Activated naive CD8-positive, alpha-beta T cell treated with anti-CD3 and anti-CD28 coated beads, Interleukin-2, amount 10 ng/mL, durations not matched to agents 7 days and 5 days (primary cell): ENCODE results near the gene USE1. TPM values are rescaled to one million over a fixed set of nuclear protein-coding genes. Genes with fewer than 3 reads are reported as not detected.

Source experiments
- ATAC-seq: fragments of 150-1000 bp; cut with Tn5 transposase; one replicate; pipeline ENCODE4 v1.10.0; 2021; ENCODE audit warnings: low read depth, moderate library complexity
- POLR2A ChIA-PET: fragments of 350-600 bp; sonication (Branson Sonifier 250); formaldehyde crosslinking; loops from one replicate; lab custom pipeline; 2021; ENCODE audit warnings: antibody characterized with exemption; lab: Charles Lee
- DNase-seq: peaks from one replicate; pipeline ENCODE4 v3.0.0; 2021
- H3K27ac Mint-ChIP-seq: one replicate; pipeline ENCODE4 v1.8.0; 2022; ENCODE audit warnings: mild to moderate bottlenecking, mixed read lengths
- H3K27me3 Mint-ChIP-seq: one replicate; pipeline ENCODE4 v1.8.0; 2022; ENCODE audit warnings: mild to moderate bottlenecking, moderate library complexity, mixed read lengths
- H3K36me3 Mint-ChIP-seq: one replicate; pipeline ENCODE4 v1.8.0; 2021; ENCODE audit warnings: mild to moderate bottlenecking, mixed read lengths
- H3K4me1 Mint-ChIP-seq: one replicate; pipeline ENCODE4 v1.8.0; 2021; ENCODE audit warnings: mixed read lengths
- H3K4me3 Mint-ChIP-seq: one replicate; pipeline ENCODE4 v1.8.0; 2022; ENCODE audit warnings: mild to moderate bottlenecking, moderate library complexity, mixed read lengths
- H3K9me3 Mint-ChIP-seq: one replicate; pipeline ENCODE4 v1.8.0; 2021; ENCODE audit warnings: mixed read lengths
- total RNA-seq, 2 experiments: library from RNA; stranded (reverse); gene quantifications; one replicate each; pipeline ENCODE4 v1.2.3, GENCODE V29; 2021

USE1 gene
- total RNA-seq, 2 experiments from 2014 or later = 30.1 to 31.8 TPM

GRCh38 chr19:17260842-17261325, 45.7 kb downstream of the USE1 start:
- Mint-ChIP-seq H3K27ac (no peak overlapping the region), H3K36me3 (no peaks in the 10 kb centered on the region), H3K9me3 (no peaks in the 10 kb centered on the region), H3K4me3 (no peak overlapping the region), H3K27me3 (no peaks in the 10 kb centered on the region), H3K4me1 (peaks cover 11% of the 10 kb centered on the region)
- DNase-seq = peak; percentile 91
- POLR2A ChIA-PET = interaction anchor here (1.4 to 1.8 kb wide), 2 partner anchors 25 to 34 kb away, joined by 3 to 8 read pairs; partner anchors contain the start of gene OCEL1
- ATAC-seq = peak; percentile 98

- DNase-seq (no peak), ATAC-seq (no peak)
- POLR2A ChIA-PET = no interaction called here
- no peaks in the 10 kb centered on the region for H3K27me3 Mint-ChIP-seq
- no peak overlapping the region for H3K27ac Mint-ChIP-seq
- no peak overlapping the region for H3K4me3 Mint-ChIP-seq
- H3K9me3 Mint-ChIP-seq = no peaks in the 10 kb centered on the region
- no peaks in the 10 kb centered on the region for H3K36me3 Mint-ChIP-seq
- H3K4me1 Mint-ChIP-seq = peaks cover 17% of the 10 kb centered on the region
These were observed 47.4 kb downstream of the USE1 start for GRCh38 chr19:17262557-17262956.

GRCh38 chr19:17263712-17264640, 48.8 kb downstream of the USE1 start:
- Mint-ChIP-seq H3K27ac (peak overlapping the region; percentile 9), H3K36me3 (no peaks in the 10 kb centered on the region)
- POLR2A ChIA-PET = interaction anchor here (1.1 to 1.4 kb wide), 2 partner anchors 16 to 29 kb away, joined by 3 read pairs; no protein-coding TSS in a partner anchor

GRCh38 chr19:17264641-17264979, 49.5 kb downstream of the USE1 start, which contains the start of gene USHBP1:
USHBP1 (minus strand) TSS chr19:17264745; CDS start chr19:17264299, 446 bp downstream.
- Mint-ChIP-seq H3K27me3 (no peaks in the 10 kb centered on the region), H3K27ac (peak within 1 kb of the TSS; percentile 9)

More at GRCh38 chr19:17263712-17264640, 48.8 kb downstream of the USE1 start:
- no peak for ATAC-seq
- Mint-ChIP-seq H3K4me1 (peaks cover 24% of the 10 kb centered on the region), H3K27me3 (no peaks in the 10 kb centered on the region), H3K9me3 (no peaks in the 10 kb centered on the region), H3K4me3 (no peak overlapping the region)
- DNase-seq = no peak

GRCh38 chr19:17266026-17266425, 50.9 kb downstream of the USE1 start:
- no peak overlapping the region for H3K27ac Mint-ChIP-seq
- peaks cover 20% of the 10 kb centered on the region for H3K4me1 Mint-ChIP-seq
- ATAC-seq (no peak), DNase-seq (no peak)
- H3K9me3 Mint-ChIP-seq = no peaks in the 10 kb centered on the region
- H3K4me3 Mint-ChIP-seq = no peak overlapping the region
- POLR2A ChIA-PET = interaction anchor here (1.4 kb wide), 1 partner anchor 43 kb away, joined by 4 read pairs; the partner anchor contains the start of gene DDA1
- H3K27me3 Mint-ChIP-seq = no peaks in the 10 kb centered on the region
- H3K36me3 Mint-ChIP-seq = peaks cover 3% of the 10 kb centered on the region

More at GRCh38 chr19:17264641-17264979, 49.5 kb downstream of the USE1 start, which contains the start of gene USHBP1:
- Mint-ChIP-seq H3K36me3 (no peaks in the 10 kb centered on the region), H3K4me3 (no peak within 1 kb of the TSS), H3K9me3 (no peaks in the 10 kb centered on the region), H3K4me1 (peaks cover 24% of the 10 kb centered on the region)
- ATAC-seq (no peak), DNase-seq (no peak)
- POLR2A ChIA-PET = interaction anchor here (1.1 to 1.4 kb wide), 2 partner anchors 15 to 28 kb away, joined by 3 read pairs; no protein-coding TSS in a partner anchor

- Mint-ChIP-seq H3K9me3 (no peaks in the 10 kb centered on the region), H3K4me1 (peaks cover 20% of the 10 kb centered on the region), H3K36me3 (peaks cover 7% of the 10 kb centered on the region), H3K4me3 (peak overlapping the region; percentile 89), H3K27me3 (no peaks in the 10 kb centered on the region), H3K27ac (peak overlapping the region; percentile 72)
- ATAC-seq (no peak), DNase-seq (no peak)
- POLR2A ChIA-PET = interaction anchor here (0.6 to 1.4 kb wide), 8 partner anchors 9 to 424 kb away, joined by 3 to 4 read pairs (median 4); partner anchors contain the start of genes DDA1 and USE1
These were observed 51.4 kb downstream of the USE1 start for GRCh38 chr19:17266589-17266974.

- peak; percentile 84 for DNase-seq
- Mint-ChIP-seq H3K4me1 (peaks cover 20% of the 10 kb centered on the region), H3K36me3 (peaks cover 11% of the 10 kb centered on the region), H3K9me3 (no peaks in the 10 kb centered on the region), H3K4me3 (peak within 1 kb of the TSS; percentile 89), H3K27me3 (no peaks in the 10 kb centered on the region), H3K27ac (peak within 1 kb of the TSS; percentile 72)
- POLR2A ChIA-PET = interaction anchor here (0.6 to 1.4 kb wide), 11 partner anchors 8 to 425 kb away, joined by 3 to 4 read pairs (median 3); partner anchors contain the start of genes DDA1 and USE1
- peak; percentile 96 for ATAC-seq
These were observed 52.0 kb downstream of the USE1 start, which contains the start of gene BABAM1 for GRCh38 chr19:17266975-17267788. BABAM1 (plus strand) TSS chr19:17267443; CDS start chr19:17268807, 1,364 bp downstream.

- Mint-ChIP-seq H3K4me3 (peak overlapping the region; percentile 89), H3K4me1 (peaks cover 20% of the 10 kb centered on the region), H3K27ac (no peak overlapping the region), H3K9me3 (no peaks in the 10 kb centered on the region), H3K27me3 (no peaks in the 10 kb centered on the region), H3K36me3 (peaks cover 11% of the 10 kb centered on the region)
- DNase-seq (no peak), ATAC-seq (no peak)
- POLR2A ChIA-PET = interaction anchor here (0.7 kb wide), 1 partner anchor 217 kb away, joined by 9 read pairs; no protein-coding TSS in a partner anchor
These were observed 53.6 kb downstream of the USE1 start for GRCh38 chr19:17268754-17269153.

Other genes with a start within 250 kb of the USE1 start
- gene CPAMD8, start 188.5 kb upstream of the USE1 start, total RNA-seq = under 1 TPM; 0.42 to 0.68 TPM
- 10 to 100 TPM; 50.7 to 51.7 TPM for gene HAUS8, start 139.9 kb upstream of the USE1 start, total RNA-seq
- gene MYO9B, start 139.6 kb upstream of the USE1 start, total RNA-seq = 100 to 1,000 TPM; 275 to 285 TPM
- gene OCEL1, start 10.9 kb downstream of the USE1 start, total RNA-seq = 10 to 100 TPM; 31.8 to 39.0 TPM
- 1 to 10 TPM; 2.3 to 3.0 TPM for gene NR2F6, start 30.6 kb downstream of the USE1 start, total RNA-seq
- gene USHBP1, start 49.4 kb downstream of the USE1 start, total RNA-seq = not detected
- gene BABAM1, start 52.1 kb downstream of the USE1 start, total RNA-seq = 100 to 1,000 TPM; 104 to 112 TPM
- 1 to 10 TPM; 5.7 to 5.8 TPM for gene ANKLE1, start 66.5 kb downstream of the USE1 start, total RNA-seq
- gene ABHD8, start 88.1 kb downstream of the USE1 start, total RNA-seq = 10 to 100 TPM; 12.4 to 12.9 TPM
- 10 to 100 TPM; 88.0 to 92.8 TPM for gene MRPL34, start 90.5 kb downstream of the USE1 start, total RNA-seq
- gene DDA1, start 94.2 kb downstream of the USE1 start, total RNA-seq = 10 to 100 TPM; 44.1 to 46.7 TPM
- gene ANO8, start 119.5 kb downstream of the USE1 start, total RNA-seq = 10 to 100 TPM; 19.5 to 23.1 TPM
- gene GTPBP3, start 122.2 kb downstream of the USE1 start, total RNA-seq = 10 to 100 TPM; 41.8 to 46.7 TPM
- under 1 TPM in 1 of 2 experiments, not detected in 1; 0.68 TPM for gene PLVAP, start 162.0 kb downstream of the USE1 start, total RNA-seq
- 1 to 10 TPM; 4.7 to 5.4 TPM for gene CCDC194, start 178.8 kb downstream of the USE1 start, total RNA-seq
- 100 to 1,000 TPM; 197 to 201 TPM for gene BST2, start 190.3 kb downstream of the USE1 start, total RNA-seq
- 10 to 100 TPM; 34.1 to 40.3 TPM for gene MVB12A, start 204.7 kb downstream of the USE1 start, total RNA-seq
- gene TMEM221, start 233.3 kb downstream of the USE1 start, total RNA-seq = not detected
- gene NXNL1, start 245.6 kb downstream of the USE1 start, total RNA-seq = not detected